HG02759 (cell line): ENCODE data around the gene SIRPD.
A peak's percentile ranks its signal among the peaks of the same experiment; 100 is the strongest.

Experiments used
- ATAC-seq: cut with Tn5 transposase; IDR thresholded peaks from one replicate; pipeline ENCODE4 v1.9.1; 2021; ENCODE audit warnings: mild to moderate bottlenecking, moderate library complexity; ENCODE audit not compliant: unreplicated experiment

Gene SIRPD

DNA sequence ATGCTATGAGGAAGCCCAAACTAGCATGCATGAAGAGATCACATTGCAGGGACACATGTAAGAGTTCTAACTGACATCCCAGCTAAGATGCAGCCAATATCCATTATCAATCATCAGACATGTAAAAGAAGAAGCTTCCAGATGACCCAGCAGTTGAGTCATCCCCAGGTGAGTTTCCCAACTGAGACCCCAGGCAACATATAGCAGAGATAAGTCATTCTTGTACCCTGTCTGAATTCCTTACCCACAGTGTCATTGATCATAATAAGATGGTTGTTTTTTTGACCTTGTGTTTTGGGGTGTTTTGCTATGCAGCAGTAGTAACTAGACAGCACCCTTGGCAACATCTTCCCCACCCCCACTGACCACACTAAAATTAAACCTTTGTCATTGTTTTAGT is 18.9 kb downstream of the SIRPD start:
- ATAC-seq: no peak

GRCh38 chr20:1537731-1538058 is 19.8 kb downstream of the SIRPD start:
- ATAC-seq: no peak

DNA sequence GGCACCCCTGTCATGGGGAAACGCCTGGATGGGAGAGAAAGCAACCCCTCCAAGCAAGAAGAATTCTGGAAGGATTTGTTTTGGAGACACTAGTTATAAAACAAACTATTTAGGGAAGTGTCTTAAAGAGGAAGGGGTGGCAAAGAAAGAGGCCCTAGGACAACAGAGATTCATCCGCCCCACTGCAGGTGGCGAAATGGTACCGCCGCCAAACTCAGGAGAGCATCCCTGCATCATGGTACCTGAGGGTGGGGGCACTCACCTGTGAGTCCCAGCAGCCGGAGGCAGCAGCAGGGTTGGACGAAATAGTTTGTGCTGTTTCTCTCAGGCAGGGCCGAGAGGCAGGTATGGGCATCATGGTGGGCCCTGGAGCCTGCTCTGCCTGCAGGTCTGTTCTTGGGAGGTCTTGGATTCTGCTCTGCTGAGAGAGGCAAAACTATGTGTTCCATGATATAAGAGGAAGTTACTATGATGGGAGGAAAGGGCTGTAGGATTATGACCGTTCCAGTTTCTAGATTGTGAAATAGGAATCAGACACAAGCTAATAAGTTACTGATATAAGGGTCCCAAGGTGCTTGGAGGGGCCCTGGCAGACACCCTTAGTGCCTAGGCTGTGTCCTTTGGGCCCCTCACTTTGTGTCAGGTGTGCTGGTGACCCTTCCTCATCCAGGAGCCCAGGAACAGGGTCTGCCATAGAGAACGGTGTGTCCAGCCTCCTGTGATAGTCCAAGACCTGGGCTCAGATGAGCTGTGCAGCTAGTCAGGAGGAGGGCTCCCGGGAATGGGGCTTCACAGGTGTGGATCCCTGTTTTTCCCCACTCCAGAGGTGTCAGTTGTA is 20.4 kb downstream of the SIRPD start:
- ATAC-seq: no peak

GRCh38 chr20:1535420-1536175 is 21.9 kb downstream of the SIRPD start:
- peak; percentile 92 for ATAC-seq

GRCh38 chr20:1534526-1534925 is 23.0 kb downstream of the SIRPD start:
- ATAC-seq: no peak

DNA sequence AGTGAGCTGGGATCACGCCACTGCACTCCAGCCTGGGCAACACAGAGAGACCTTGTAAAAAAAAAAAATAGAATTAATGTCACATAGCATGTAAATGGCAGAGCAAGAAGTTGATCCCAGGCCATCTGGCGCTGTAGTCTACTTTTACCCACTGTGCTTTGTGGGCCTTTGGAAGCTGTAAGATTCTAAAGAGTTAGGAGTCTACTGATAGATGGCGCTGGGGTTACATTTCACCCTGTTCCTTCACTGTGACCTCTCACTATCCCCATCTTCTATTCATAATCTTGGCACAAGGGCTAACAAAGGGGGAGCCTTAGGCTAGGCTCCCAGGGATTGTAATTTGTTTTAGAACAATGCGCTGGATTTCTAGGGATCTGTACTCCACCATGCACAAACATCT is 24.4 kb downstream of the SIRPD start:
- ATAC-seq: no peak

- no peak for ATAC-seq
Measured at GRCh38 chr20:1528811-1529210, 28.7 kb downstream of the SIRPD start.

DNA sequence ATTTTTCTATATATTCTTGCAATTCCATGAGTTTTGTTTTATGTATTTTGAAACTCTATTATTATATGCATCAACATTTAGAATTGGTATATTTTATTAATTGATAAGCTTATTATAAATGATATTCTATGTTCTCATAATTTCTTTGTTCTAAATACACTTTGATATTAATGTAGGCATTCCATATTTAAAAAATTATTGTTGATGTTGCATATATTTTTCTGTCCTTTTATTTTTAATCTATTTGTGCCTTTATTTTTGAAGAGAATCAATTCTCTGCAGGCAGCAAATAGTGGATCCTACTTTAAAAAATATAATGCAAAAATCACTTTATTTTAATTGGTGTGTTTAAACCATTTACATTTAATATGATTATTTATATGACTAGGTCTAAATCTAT is 29.6 kb downstream of the SIRPD start:
- no peak for ATAC-seq

DNA sequence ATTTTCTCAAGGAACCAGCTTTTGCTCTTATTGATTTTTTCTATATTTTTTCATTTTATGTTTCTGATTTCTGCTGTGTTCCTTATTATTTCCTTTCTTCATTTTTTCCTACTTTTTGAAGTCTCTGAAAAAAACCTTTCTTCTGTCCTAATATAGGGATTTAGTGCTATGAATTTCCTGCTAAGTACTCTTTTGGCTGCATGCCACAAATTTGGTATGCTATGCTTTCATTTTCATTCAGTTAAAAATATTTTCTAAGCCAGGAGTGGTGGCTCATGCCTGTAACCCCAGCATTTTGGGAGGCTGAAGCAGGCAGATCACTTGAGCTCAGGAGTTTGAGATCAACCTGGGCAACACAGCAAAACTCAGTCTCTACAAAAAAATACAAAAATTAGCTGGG is 30.6 kb downstream of the SIRPD start:
- ATAC-seq: no peak

DNA sequence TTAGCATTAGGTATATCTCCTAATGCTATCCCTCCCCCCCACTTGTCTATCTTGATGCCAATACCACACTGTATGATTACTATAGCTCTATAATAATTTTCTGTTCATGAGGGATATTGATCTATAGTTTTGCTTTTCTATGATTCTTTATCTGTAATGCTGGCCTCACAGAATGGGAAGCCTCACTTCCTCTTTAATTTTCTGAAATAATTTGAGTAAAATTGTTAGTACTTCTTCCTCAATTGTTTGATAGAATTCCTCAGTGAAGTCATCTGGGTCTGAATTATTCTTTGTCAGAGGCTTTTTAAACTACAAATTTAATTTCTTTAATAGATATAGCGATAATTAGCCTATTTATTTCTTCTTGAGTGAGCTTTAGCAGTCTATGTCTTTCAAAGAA is 31.2 kb downstream of the SIRPD start:
- no peak for ATAC-seq

DNA sequence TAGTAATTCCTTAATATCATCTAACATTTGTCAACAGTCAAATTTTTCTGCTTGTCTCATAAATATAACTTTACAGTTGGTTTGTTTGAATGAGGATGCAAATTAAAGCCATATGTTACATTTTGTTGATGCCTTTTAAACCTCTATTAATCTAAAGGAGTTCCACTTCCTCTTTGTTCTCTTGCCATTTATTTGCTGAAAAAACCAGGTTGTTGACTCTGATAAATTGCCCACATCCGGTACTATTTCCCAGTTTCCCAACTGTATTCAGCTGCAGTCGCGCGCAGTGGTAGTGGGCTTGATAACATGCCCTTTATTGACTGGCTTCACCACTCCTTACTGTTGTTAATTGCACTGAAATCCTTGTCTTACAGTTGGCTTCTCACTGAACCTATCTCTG is 33.5 kb downstream of the SIRPD start:
- ATAC-seq: no peak

GRCh38 chr20:1517010-1517409 is 40.5 kb downstream of the SIRPD start:
- no peak for ATAC-seq

GRCh38 chr20:1513801-1514200 is 43.7 kb downstream of the SIRPD start:
- no peak for ATAC-seq

DNA sequence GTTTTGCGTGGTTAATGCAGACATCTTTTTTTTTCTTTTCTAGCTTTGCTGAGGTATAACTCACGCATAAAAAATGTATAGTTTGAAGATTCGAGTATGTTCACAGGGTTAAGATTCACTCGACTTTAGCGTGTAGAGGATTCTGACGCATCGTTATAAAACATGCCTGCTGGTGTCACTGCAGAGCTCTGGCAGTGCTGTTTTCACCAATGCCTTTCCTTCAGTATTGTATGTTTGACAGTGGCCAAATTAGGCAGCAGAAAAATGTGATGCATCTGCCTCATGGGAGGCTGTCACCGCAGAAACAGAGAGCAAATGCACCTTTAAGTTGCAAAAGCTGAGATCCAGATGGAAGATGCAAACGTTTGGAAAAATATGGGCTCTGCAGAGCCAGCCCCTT is 48.3 kb downstream of the SIRPD start:
- no peak for ATAC-seq

DNA sequence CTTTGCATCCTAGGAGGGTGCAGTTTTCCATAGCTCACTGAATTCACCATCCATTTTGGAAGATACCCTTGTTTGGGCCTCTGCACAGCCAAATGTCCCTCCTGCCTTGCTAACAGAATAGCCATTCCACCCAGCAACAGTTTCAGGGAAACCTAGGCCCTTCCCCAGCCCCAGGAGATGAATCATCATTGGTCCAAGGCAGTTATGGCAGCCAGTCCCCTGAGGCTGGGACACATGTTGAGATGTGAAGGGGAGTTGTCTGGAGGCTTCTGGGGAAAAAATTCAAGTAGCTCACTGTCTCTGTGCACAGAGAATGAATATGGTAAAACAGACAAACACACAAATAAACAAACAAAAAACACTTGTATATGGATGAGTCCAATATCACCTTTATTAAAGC is 48.9 kb downstream of the SIRPD start:
- no peak for ATAC-seq

- ATAC-seq: no peak
Measured at GRCh38 chr20:1507276-1507675, 50.2 kb downstream of the SIRPD start.

GRCh38 chr20:1505871-1506270 is 51.6 kb downstream of the SIRPD start:
- no peak for ATAC-seq

DNA sequence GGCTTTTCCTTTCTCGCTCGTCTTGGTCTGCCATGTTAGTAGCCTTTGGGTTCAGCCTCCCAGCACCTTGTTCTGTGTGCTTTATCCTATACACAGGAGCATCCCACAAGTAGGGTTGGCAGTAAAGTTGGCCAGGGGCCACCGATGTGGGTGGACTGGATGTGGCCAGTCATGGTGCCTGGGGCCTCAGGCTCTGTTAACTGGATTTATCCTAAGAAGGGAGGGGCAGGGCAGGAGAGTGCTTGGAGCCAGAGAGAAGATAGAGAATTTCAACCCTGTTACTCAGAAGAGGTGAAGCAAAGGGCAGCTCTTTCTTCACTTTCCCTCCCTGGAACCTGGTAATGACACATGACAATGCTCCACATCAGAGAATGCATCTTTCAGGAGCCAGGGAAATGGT is 52.1 kb downstream of the SIRPD start:
- ATAC-seq: no peak

GRCh38 chr20:1503564-1504227 is 53.8 kb downstream of the SIRPD start:
- peak; percentile 91 for ATAC-seq

GRCh38 chr20:1500496-1500895 is 57.0 kb downstream of the SIRPD start:
- ATAC-seq: no peak

- ATAC-seq: no peak
Measured at GRCh38 chr20:1499528-1500420, 57.7 kb downstream of the SIRPD start.
